Fibroblast of lung (primary cell): ENCODE measurements around the gene TSHZ3. TPM values are rescaled to one million over a fixed set of nuclear protein-coding genes. Genes with fewer than 3 reads are reported as not detected.

Experiments used
- DNase-seq, 2 donors: peaks; one replicate each; pipeline versions ENCODE4 v3.0.0 to v3.0.0-alpha.2; 2010; ENCODE audit warnings: low read depth in 2 of 2
- H2AFZ ChIP-seq: 2 replicates; pipeline ENCODE4 v1.5.1; 2012; ENCODE audit warnings: low read length, control low read depth, inconsistent platforms
- H3K27ac ChIP-seq: 2 replicates; pipeline ENCODE4 v1.5.1; 2011; ENCODE audit warnings: low read length, control low read depth; ENCODE audit not compliant: insufficient read depth
- H3K27me3 ChIP-seq: 2 replicates; pipeline ENCODE4 v1.5.1; 2011; ENCODE audit warnings: mild to moderate bottlenecking, low read length; ENCODE audit not compliant: control insufficient read depth, insufficient read depth
- H3K36me3 ChIP-seq: 2 replicates; pipeline ENCODE4 v1.5.1; 2011; ENCODE audit warnings: low read length; ENCODE audit not compliant: control insufficient read depth, insufficient read depth
- H3K4me1 ChIP-seq: 2 replicates; pipeline ENCODE4 v1.5.1; 2011; ENCODE audit warnings: low read length; ENCODE audit not compliant: control insufficient read depth, insufficient read depth; ENCODE audit errors: extremely low read depth
- H3K4me2 ChIP-seq: 2 replicates; pipeline ENCODE4 v1.5.1; 2011; ENCODE audit warnings: low read length, control low read depth; ENCODE audit not compliant: insufficient read depth; ENCODE audit errors: extremely low read depth
- H3K4me3 ChIP-seq, 4 experiments: fragments of 200-600 bp in 1 of 4; sonication (generic) in 1 of 4; replicated peaks in 1 of 4; 2 replicates each; pipeline ENCODE4 v1.5.1; 2011 to 2016; ENCODE audit warnings: low read length in 4 of 4, low read depth in 3 of 4, mild to moderate bottlenecking in 3 of 4, control low read depth in 2 of 4, inconsistent platforms in 1 of 4, mixed read lengths in 1 of 4; ENCODE audit not compliant: insufficient read depth in 1 of 4; ENCODE audit errors: control extremely low read depth in 1 of 4
- H3K79me2 ChIP-seq: 2 replicates; pipeline ENCODE4 v1.5.1; 2012; ENCODE audit warnings: mild to moderate bottlenecking, low read length, inconsistent platforms; ENCODE audit not compliant: control insufficient read depth, insufficient read depth
- H3K9ac ChIP-seq: 2 replicates; pipeline ENCODE4 v1.5.1; 2011; ENCODE audit warnings: mild to moderate bottlenecking, low read length, control low read depth; ENCODE audit not compliant: insufficient read depth
- H3K9me3 ChIP-seq: 2 replicates; pipeline ENCODE4 v1.5.1; 2012; ENCODE audit warnings: low read depth, low read length; ENCODE audit not compliant: control insufficient read depth, insufficient read depth
- H4K20me1 ChIP-seq: 2 replicates; pipeline ENCODE4 v1.5.1; 2011; ENCODE audit warnings: low read length; ENCODE audit not compliant: control insufficient read depth, insufficient read depth; ENCODE audit errors: extremely low read depth
- EZH2 ChIP-seq: IDR thresholded peaks from 2 replicates; pipeline ENCODE4 v1.5.1; 2012; ENCODE audit warnings: low read length, control low read depth, mild to moderate bottlenecking; ENCODE audit errors: missing control alignments
- polyA plus RNA-seq, 2 donors: library from polyadenylated mRNA; depleted of rRNA in 1 of 2; stranded (reverse) in 1 of 2; unstranded in 1 of 2; fragments of >200 nt; gene quantifications; 2 replicates each; pipeline ENCODE4 v1.2.1, GENCODE V29; 2011 to 2012; ENCODE audit warnings: missing spikeins in 1 of 2
- total RNA-seq: library from RNA; depleted of rRNA; stranded (reverse); fragments of >200 nt; gene quantifications from 2 replicates; pipeline ENCODE4 v1.2.1, GENCODE V29; 2014
- TF ChIP-seq, protein P1 (sequence below), 2 donors: IDR thresholded peaks in 1 of 2; conservative IDR thresholded peaks in 1 of 2; 1 replicate in 1 of 2; 2 replicates in 1 of 2; pipeline ENCODE4 v1.5.1; 2011 to 2012; ENCODE audit warnings: low read length in 2 of 2, control low read depth in 1 of 2, inconsistent platforms in 1 of 2, low read depth in 1 of 2, mild to moderate bottlenecking in 1 of 2

Gene TSHZ3
- total and polyA plus RNA-seq, 2 donors (not counting 1 experiment from before 2014, with no cell fraction given) = 7.0 to 17.3 TPM

GRCh38 chr19:31269425-31270127 is 79.7 kb downstream of the TSHZ3 start:
- H3K79me2 ChIP-seq = no peaks in the 10 kb centered on the region
- no peak overlapping the region for H3K27ac ChIP-seq
- H4K20me1 ChIP-seq = no peaks in the 10 kb centered on the region
- H2AFZ ChIP-seq = no peak overlapping the region
- DNase-seq = peak; percentile 18 to 56
- no peaks in the 10 kb centered on the region for H3K27me3 ChIP-seq
- H3K4me3 ChIP-seq = no peak overlapping the region
- no peak overlapping the region for H3K9ac ChIP-seq
- no peaks in the 10 kb centered on the region for H3K4me1 ChIP-seq
- TF ChIP-seq, protein P1, sequence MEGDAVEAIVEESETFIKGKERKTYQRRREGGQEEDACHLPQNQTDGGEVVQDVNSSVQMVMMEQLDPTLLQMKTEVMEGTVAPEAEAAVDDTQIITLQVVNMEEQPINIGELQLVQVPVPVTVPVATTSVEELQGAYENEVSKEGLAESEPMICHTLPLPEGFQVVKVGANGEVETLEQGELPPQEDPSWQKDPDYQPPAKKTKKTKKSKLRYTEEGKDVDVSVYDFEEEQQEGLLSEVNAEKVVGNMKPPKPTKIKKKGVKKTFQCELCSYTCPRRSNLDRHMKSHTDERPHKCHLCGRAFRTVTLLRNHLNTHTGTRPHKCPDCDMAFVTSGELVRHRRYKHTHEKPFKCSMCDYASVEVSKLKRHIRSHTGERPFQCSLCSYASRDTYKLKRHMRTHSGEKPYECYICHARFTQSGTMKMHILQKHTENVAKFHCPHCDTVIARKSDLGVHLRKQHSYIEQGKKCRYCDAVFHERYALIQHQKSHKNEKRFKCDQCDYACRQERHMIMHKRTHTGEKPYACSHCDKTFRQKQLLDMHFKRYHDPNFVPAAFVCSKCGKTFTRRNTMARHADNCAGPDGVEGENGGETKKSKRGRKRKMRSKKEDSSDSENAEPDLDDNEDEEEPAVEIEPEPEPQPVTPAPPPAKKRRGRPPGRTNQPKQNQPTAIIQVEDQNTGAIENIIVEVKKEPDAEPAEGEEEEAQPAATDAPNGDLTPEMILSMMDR (conservative IDR thresholded peaks at IDR 0.05 in 1 of 2, IDR thresholded peaks at IDR 0.05 in 1 of 2; ENCODE audit: low read depth in 1 of 2, low read length in 2 of 2) = no peak
- no peak for TF ChIP-seq EZH2
- H3K4me2 ChIP-seq = no peak overlapping the region
- H3K9me3 ChIP-seq = no peaks in the 10 kb centered on the region
- H3K36me3 ChIP-seq = no peaks in the 10 kb centered on the region

DNA sequence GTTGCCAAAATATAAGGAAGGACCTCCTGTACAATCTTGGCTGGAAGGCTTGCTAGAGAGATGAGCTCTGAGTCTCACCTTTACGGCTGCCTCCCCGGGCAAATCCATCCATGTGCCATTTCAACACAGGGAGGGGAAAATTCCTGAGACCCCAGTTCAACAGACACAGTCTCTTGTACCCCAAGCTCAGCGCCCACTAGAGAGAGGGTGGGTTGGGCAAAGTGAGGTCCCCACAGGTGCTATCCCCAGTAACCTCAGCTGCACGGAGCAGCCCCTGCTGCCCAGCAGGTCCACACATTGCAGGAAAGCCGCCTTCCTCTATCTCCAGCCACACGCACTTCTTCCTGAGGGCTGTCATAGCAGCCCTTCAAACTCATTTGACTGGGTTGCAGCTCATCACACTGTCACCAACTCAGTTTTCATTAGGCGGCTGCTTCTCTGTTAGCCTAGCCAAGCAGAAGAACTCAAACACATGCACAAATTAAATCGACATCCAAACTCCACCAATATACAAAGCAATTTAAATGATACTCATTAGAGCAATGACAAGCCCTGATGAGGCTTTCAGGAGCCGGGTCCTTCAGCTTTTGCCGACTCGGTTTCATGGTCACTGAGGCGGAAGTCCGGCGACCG is 80.4 kb downstream of the TSHZ3 start:
- Histone ChIP-seq H3K36me3 (no peaks in the 10 kb centered on the region), H4K20me1 (no peaks in the 10 kb centered on the region), H3K4me1 (no peaks in the 10 kb centered on the region), H3K27ac (no peak overlapping the region), H3K9me3 (no peaks in the 10 kb centered on the region), H3K27me3 (no peaks in the 10 kb centered on the region), H3K79me2 (no peaks in the 10 kb centered on the region), H3K4me3 (no peak overlapping the region), H3K4me2 (no peak overlapping the region), H3K9ac (no peak overlapping the region), H2AFZ (no peak overlapping the region)
- TF ChIP-seq, protein P1 (conservative IDR thresholded peaks at IDR 0.05 in 1 of 2, IDR thresholded peaks at IDR 0.05 in 1 of 2; ENCODE audit: low read depth in 1 of 2, low read length in 2 of 2) = no peak
- TF ChIP-seq EZH2 = no peak
- no peak for DNase-seq

DNA sequence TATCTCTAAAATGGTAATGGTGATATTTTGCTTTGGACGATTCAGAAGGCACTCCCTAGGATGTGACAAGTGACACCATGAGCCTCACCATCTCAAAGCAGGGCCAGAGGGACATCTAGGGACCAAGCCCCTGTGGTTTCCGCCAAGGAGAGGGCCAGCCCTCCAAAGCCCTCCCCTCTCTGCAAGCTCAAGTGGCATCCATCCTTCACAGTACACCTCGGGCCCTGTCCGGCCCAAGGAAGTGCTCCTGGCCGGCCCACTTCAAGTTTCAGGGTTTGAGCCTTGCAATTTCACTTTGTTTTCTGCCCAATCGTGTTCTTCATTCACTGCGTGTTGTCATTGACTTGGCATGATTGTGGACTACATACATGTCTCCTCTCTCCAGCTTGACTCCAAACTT is 82.5 kb downstream of the TSHZ3 start:
- TF ChIP-seq EZH2 = no peak
- Histone ChIP-seq H3K27me3 (no peaks in the 10 kb centered on the region), H3K79me2 (no peaks in the 10 kb centered on the region), H3K4me1 (peaks cover 3% of the 10 kb centered on the region), H3K9ac (no peak overlapping the region), H2AFZ (no peak overlapping the region), H4K20me1 (no peaks in the 10 kb centered on the region), H3K4me3 (no peak overlapping the region), H3K9me3 (no peaks in the 10 kb centered on the region), H3K4me2 (no peak overlapping the region), H3K27ac (no peak overlapping the region), H3K36me3 (no peaks in the 10 kb centered on the region)
- no peak for DNase-seq
